Uterus (tissue), 4 donors: ENCODE results near the gene SAMD4A. TPM values are rescaled to one million over a fixed set of nuclear protein-coding genes. Genes with fewer than 3 reads are reported as not detected.
"Not testable (repeated sequence)": the region's sequence is repeated elsewhere in the genome, so short reads cannot be mapped to it uniquely, and the experiment has no call there.

ENCODE experiments used
- DNase-seq, 2 donors: peaks; one replicate each; pipeline ENCODE4 v3.0.0-alpha.2; 2019 to 2020
- H3K27ac ChIP-seq, 2 donors: fragments of 200-600 bp; sonication (generic); 1 replicate in 1 of 2; 2 replicates in 1 of 2; pipeline ENCODE4 v1.5.1; 2016 to 2018
- H3K27me3 ChIP-seq, 2 donors: fragments of 200-600 bp; sonication (generic); one replicate each; pipeline ENCODE4 v1.5.1; 2018 to 2019; ENCODE audit warnings: control low read depth in 1 of 2
- H3K36me3 ChIP-seq, 2 donors: fragments of 200-600 bp; sonication (generic); one replicate each; pipeline ENCODE4 v1.5.1; 2019; ENCODE audit warnings: control low read depth in 1 of 2
- H3K4me1 ChIP-seq, 2 donors: fragments of 200-600 bp; sonication (generic); one replicate each; pipeline ENCODE4 v1.5.1; 2018 to 2019; ENCODE audit warnings: control low read depth in 1 of 2
- H3K4me3 ChIP-seq, 2 donors: fragments of 200-600 bp; sonication (generic); 1 replicate in 1 of 2; 2 replicates in 1 of 2; pipeline ENCODE4 v1.5.1; 2018 to 2019; ENCODE audit warnings: mild to moderate bottlenecking in 1 of 2
- H3K9me3 ChIP-seq, 2 donors: fragments of 200-600 bp; sonication (generic); one replicate each; pipeline ENCODE4 v1.5.1; 2019; ENCODE audit warnings: control low read depth in 1 of 2
- CTCF ChIP-seq, 4 experiments: fragments of 200-600 bp in 2 of 4; fragments of 450-650 bp in 2 of 4; sonication (generic) in 2 of 4; IDR thresholded peaks; one replicate each; pipeline ENCODE4 v1.5.1; 2016 to 2019; ENCODE audit warnings: antibody characterized with exemption in 4 of 4, mild to moderate bottlenecking in 2 of 4, moderate library complexity in 1 of 4
- POLR2A ChIP-seq, 2 donors: fragments of 450-650 bp; IDR thresholded peaks; one replicate each; pipeline ENCODE4 v1.6.1; 2016; ENCODE audit warnings: antibody characterized with exemption in 2 of 2, mild to moderate bottlenecking in 1 of 2, moderate library complexity in 1 of 2
- intact Hi-C: fragments of 100-400 bp; cut with DNase I; formaldehyde crosslinking; loops from one replicate; pipeline ENCODE4 v1.15.1; 2023; ENCODE audit warnings: low total_unique reads
- total RNA-seq, 4 donors: library from RNA; depleted of rRNA in 3 of 4; stranded (reverse); fragments of >200 nt in 3 of 4; gene quantifications; one replicate each; pipeline versions ENCODE4 v1.1.0 to v1.2.4, GENCODE V29; 2014 to 2023
- donor health status: DM: yes; HTN: yes; CAD: no.

The SAMD4A gene
- total RNA-seq, 4 donors from 2014 or later: 46.9 to 67.8 (median 55.0) TPM

- Histone ChIP-seq H3K36me3 (no peaks in the 10 kb centered on the region), H3K9me3 (peaks cover 0 to 7% of the 10 kb centered on the region in 2 donors), H3K4me3 (no peak overlapping the region), H3K27ac (no peak overlapping the region), H3K27me3 (no peaks in the 10 kb centered on the region), H3K4me1 (no peaks in the 10 kb centered on the region)
- DNase-seq: no peak
- intact Hi-C loops: no loop called here
- TF ChIP-seq CTCF (IDR thresholded peaks at IDR 0.05) (no peak), POLR2A (IDR thresholded peaks at IDR 0.05) (no peak)
Measured at GRCh38 chr14:54794796-54795195, 227.9 kb downstream of the SAMD4A start.

GRCh38 chr14:54796961-54797360, 230.0 kb downstream of the SAMD4A start:
- TF ChIP-seq POLR2A (IDR thresholded peaks at IDR 0.05): no peak
- no peak for TF ChIP-seq CTCF (IDR thresholded peaks at IDR 0.05)
- Histone ChIP-seq H3K36me3 (no peaks in the 10 kb centered on the region), H3K27ac (no peak overlapping the region), H3K4me3 (no peak overlapping the region), H3K4me1 (no peaks in the 10 kb centered on the region), H3K9me3 (peaks cover 0 to 7% of the 10 kb centered on the region in 2 donors), H3K27me3 (no peaks in the 10 kb centered on the region)
- DNase-seq: no peak
- intact Hi-C loops: no loop called here

GRCh38 chr14:54797556-54797955, 230.6 kb downstream of the SAMD4A start:
- Histone ChIP-seq H3K27me3 (no peaks in the 10 kb centered on the region), H3K4me1 (no peaks in the 10 kb centered on the region), H3K36me3 (no peaks in the 10 kb centered on the region), H3K4me3 (no peak overlapping the region), H3K9me3 (peaks cover 0 to 7% of the 10 kb centered on the region in 2 donors), H3K27ac (no peak overlapping the region)
- no peak for DNase-seq
- no peak for TF ChIP-seq POLR2A (IDR thresholded peaks at IDR 0.05)
- no peak for TF ChIP-seq CTCF (IDR thresholded peaks at IDR 0.05)
- intact Hi-C loops: no loop called here

GRCh38 chr14:54797986-54798385, 231.1 kb downstream of the SAMD4A start:
- DNase-seq: no peak
- TF ChIP-seq CTCF (IDR thresholded peaks at IDR 0.05): no peak
- intact Hi-C loops: no loop called here
- H3K27ac ChIP-seq: no peak overlapping the region
- H3K27me3 ChIP-seq: no peaks in the 10 kb centered on the region
- H3K36me3 ChIP-seq: no peaks in the 10 kb centered on the region
- H3K4me1 ChIP-seq: no peaks in the 10 kb centered on the region
- peaks cover 0 to 7% of the 10 kb centered on the region in 2 donors for H3K9me3 ChIP-seq
- no peak overlapping the region for H3K4me3 ChIP-seq

- Histone ChIP-seq H3K9me3 (peaks cover 0 to 7% of the 10 kb centered on the region in 2 donors), H3K27me3 (no peaks in the 10 kb centered on the region), H3K36me3 (no peaks in the 10 kb centered on the region), H3K4me1 (no peaks in the 10 kb centered on the region), H3K4me3 (no peak overlapping the region), H3K27ac (no peak overlapping the region)
- TF ChIP-seq CTCF (IDR thresholded peaks at IDR 0.05): no peak
- DNase-seq: no peak
- intact Hi-C loops: no loop called here
Measured at GRCh38 chr14:54798465-54799124, 231.7 kb downstream of the SAMD4A start.

GRCh38 chr14:54801482-54801881, 234.6 kb downstream of the SAMD4A start:
- DNase-seq, H3K27ac ChIP-seq, H3K36me3 ChIP-seq, intact Hi-C loops, H3K4me3 ChIP-seq, H3K9me3 ChIP-seq, H3K27me3 ChIP-seq, H3K4me1 ChIP-seq: not testable (repeated sequence)
